Stimulated activated CD8-positive, alpha-beta memory T cell treated with anti-CD3 and anti-CD28 coated beads, Interleukin-12 subunit alpha, Interleukin-12 subunit beta, amount 100 ng/mL, for 1 hour (primary cell): ENCODE measurements around the gene TEX52.
A peak's percentile ranks its signal among the peaks of the same experiment; 100 is the strongest.
"Not testable (repeated sequence)": the region's sequence is repeated elsewhere in the genome, so short reads cannot be mapped to it uniquely, and the experiment has no call there.

Experiments used
- DNase-seq: peaks from one replicate; pipeline ENCODE4 v3.0.0-alpha.2; 2020; ENCODE audit warnings: low read depth

TEX52 gene

DNA sequence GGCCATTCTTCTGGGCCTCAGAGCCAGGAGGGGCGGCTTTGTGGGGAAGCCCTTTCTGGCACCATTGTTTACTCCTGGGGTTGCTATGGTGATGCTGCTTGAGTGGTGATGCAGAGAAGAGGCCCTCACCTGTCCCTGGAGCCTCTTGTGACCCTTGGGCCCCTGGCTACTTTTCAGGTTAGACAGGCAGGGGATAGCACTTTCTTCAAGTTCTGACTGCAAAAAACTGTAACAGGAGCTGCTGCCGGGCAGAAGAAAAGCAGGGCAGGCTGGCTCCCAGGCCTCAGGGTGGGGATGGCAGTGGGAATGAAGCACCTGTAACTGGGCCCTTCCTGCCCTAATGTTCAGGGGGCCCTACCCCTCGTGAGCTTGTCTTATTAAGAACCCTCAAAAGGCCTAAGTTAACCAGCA is at the start of gene TEX52:
TEX52 (minus strand) TSS at position 19 of the 411 bp plus-strand sequence; CDS start at position 6, 13 bp downstream.
- no peak for DNase-seq

DNA sequence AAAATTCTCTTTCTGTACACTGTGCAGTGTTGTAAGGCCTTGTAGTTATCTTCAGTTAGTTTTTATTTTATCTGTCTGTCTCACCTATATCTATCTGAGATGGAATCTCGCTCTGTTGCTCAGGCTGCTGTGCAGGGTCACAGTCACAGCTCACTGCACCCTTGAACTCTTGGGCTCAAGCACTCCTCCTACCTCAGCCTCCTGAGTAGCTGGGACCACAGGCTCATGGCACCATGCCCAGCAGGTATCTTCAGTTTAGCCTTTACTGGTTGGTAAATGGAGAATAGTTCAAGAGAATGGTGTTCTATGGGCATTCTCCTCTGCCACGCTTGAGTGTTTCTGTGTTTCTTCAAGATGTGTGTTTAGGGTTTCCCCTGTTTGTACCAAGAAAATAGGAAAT is 47.4 kb upstream of the TEX52 start:
- no peak for DNase-seq

DNA sequence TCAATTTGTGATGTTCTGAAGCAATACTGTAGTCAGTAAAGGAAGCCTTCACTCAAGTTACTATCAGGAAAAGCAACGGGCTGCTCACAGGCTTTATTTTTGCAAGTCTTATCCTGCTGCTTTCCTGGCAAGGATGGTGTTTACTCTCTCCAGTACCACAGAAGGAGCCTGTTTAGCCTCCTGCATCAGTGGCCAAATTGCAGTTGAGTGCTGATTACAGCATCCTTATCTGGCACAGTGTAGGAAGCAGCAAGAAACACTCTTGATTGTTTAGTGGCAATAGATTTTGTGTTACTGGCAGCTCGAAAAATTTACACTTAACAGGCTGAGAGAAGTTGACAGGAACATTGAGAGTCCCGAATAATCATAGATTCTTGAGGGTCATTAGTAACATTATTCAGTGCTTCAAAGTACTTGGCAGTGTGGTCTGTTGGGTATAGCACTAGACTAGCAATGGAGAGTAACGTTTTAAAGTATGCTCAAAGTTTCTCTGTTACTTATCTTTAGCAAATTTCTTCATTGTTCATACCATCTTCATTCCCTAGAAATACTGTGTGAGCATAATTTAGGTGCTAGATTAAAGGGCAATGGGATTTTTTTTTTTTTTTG is 45.5 kb upstream of the TEX52 start:
- DNase-seq: no peak

DNA sequence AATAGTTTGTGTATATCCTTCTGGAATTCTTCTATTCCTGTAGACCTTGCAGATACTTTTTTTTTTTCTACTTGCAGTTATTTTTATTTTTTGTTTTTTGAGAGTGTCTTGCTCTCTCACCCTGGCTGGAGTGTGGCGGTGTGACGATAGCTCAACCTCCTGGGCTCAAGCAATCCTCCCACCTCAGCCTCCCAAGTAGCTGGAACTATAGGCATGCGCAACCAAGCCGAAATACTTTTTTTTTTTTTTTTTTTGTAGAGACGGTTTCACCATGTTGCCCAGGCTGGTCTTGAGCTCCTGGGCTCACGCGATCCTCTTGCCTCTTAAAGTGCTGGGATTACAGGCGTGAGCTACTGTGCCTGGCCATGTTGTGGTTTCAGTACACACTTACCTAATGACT is 43.8 kb upstream of the TEX52 start:
- DNase-seq: no peak

DNA sequence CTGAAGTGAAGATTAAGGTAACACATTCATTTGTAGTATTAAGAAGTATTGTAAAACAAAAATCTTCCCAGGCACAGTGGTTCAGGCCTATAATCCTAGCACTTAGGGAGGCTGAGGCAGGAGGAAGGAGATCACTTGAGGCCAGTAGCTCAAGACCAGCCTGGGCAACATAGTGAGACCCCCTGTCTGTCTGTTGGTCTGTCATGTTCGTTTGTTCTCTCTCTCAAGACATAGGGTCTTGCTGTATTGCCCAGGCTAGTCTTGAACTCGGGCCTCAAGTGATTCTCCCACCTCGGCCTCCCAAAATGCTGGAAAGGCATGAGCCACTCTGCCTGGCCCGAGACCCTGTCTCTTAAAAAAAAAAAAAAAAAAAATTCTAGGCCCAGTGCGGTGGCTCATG is 40.6 kb upstream of the TEX52 start:
- no peak for DNase-seq

DNA sequence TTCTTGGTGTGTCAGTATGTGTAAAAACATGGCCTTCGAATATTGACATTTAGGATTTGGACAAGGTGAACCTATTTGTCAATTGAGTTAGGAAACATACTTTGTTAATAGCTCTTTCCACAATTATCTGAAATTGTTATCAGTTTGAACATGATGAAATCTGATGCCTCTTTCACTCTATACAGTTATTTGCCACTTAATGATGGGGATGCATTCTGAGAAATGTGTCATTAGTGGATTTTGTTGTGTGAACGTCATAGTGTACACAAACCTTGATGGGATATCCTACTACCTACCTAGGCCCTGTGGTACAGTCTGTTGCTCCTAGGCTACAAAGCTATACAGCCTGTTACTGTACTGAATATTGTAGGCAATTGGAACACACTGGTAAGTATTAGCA is 38.7 kb upstream of the TEX52 start:
- DNase-seq: no peak

DNA sequence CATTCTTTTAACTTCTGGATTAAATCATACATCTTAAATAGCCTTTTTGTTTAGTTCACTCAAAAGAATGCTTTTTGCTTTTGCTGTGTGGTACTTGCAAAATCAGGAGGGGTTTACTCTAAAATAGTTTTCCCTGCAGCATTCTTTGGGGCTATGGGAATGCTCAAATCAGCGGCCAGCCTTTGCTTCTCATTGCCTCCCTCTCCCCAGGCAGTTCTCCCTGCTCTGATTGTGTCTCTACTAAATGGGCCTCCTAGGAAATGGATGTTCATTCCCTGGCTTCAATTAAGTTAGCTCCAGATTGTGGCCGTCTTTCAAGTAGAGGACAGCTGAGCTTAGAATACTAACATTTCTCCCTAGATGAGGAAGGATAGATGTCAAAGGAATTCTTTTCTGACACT is 38.2 kb upstream of the TEX52 start:
- DNase-seq: no peak

DNA sequence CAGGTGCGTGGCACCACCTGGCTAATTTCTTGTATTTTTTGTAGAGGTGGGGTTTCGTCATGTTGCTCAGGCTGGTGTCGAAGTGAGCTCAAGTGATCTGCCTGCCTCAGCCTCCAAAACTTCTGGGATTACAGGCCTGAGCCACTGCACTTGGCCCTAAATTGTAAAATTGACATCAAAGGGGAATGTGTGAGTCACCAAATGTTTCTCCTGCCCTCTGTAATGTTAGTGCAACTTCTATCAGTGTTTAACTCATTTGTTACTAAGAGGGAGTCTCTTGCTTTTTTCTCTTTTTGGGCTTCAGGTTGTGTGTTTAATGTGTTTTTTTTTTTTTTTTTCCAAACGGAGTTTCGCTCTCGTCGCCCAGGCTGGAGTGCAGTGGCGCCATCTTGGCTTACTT is 36.2 kb upstream of the TEX52 start:
- no peak for DNase-seq

DNA sequence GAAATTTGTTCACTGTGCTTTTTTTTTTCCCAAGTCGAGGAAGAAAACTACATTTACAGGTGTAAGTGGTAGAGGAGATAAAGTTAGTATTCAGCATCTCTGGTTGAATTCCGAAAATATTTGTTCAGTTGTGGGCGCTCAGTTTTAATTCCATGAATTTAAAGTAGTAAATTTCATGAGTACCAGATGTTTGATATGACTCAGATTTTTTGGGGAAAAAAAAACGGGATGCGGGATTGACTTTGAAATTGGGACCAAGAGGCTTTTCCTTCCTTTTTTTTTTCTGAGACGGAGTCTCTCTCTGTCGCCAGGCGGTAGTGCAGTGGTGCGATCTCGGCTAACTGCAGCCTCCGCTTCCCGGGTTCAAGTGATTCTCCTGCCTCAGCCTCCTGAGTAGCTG is 35.4 kb upstream of the TEX52 start:
- DNase-seq: no peak

DNA sequence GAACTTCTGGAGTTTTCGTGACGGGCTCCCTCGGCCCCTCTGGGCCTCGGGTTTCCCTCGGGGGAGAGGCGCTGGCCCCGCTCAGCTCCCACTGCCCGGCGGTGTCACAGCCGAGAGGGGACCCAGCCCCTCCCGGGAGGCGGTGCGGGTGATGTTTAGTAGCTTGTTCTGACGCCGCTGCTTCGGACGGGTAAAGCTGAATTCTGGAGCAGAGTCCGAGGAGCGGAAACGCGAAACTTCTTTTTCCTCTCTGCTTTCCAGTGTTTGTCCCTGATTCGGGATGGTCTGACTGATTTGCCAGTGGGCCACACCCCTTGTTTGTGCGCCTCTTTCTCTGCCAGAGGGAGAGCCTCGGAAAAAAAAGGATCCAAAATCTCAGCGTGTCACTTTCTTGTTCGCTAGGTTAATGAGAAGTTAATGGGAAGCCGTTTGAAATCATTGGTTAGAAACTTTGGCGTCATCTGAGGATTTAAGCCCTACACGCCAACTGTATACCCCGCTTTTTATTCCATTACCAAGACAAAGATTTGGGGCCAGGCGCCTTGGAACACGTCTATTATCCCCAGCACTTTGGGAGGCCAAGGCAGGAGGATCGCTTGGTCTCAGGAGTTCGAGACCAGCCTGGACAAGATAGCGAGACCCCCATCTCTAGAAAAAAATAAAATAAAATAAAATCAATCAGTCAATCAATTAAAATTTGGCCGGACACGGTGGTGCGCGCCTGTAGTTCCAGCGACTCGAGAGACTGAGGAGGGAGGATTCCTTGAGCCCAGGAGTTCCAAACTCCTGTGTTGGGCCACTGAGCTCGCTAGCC is 34.6 kb upstream of the TEX52 start:
- peak; percentile 10 for DNase-seq

DNA sequence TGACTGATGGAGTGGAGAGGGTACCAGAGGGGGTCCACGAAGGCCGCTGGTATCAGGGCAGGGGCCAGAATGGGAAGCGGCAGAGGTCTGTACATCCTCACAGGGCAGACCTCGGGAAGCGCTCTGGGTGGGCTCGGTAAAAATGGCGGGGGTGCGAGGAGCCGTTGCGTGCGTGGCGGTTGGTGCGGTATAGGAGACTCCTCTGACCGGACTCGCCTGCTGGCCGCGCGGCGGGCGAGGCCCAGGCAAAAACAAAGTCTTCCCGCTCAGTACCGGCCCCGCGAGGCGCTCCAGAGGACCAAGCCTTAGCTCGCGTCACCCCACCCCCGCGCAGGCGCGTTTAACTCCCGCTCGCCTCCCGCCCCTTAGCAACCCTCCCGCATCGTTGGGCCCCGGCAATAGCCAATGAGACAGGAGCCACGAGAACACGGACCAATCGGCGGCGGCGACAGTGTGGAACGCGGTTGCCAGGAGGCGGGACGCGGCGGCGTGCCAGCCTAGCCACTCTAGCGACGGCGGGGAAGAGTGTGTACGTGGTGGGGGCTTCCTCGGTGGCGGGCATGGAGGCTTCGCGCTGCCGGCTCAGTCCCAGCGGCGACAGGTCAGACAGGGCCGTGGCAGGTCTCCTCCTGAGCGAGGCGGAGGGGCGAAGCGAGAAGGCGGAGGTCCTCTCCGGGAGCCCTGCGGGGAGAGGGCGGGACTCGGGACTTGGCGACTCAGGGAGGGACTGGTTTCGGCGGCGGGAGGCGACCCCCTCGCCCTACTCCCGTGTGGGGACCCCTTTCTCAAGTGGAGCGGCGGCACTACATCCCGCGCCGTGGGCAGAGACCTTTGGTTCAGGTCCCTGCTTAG is 33.8 kb upstream of the TEX52 start, which contains the start of gene TULP3:
TULP3 (plus strand) TSS at position 504 of the 852 bp plus-strand sequence; CDS start at position 561, 57 bp downstream.
- peak; percentile 98 for DNase-seq

DNA sequence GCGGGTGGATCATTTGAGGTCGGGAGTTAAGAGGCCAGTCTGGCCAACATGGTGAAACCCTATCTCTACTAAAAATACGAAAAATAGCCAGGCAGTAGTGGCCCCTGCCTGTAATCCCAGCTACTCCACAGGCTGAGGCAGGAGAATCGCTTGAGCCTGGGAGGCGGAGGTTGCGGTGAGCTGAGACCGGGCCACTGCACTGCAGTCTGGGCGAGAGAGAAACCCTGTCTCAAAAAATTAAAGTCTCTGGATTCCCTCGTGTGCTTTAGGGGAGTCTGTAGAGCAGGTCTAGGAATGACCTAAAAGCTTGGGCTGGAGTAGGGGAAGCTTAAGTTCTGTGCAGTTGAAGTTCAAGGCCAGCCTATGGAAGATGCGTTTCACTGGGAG is 33.2 kb upstream of the TEX52 start:
- DNase-seq: no peak

DNA sequence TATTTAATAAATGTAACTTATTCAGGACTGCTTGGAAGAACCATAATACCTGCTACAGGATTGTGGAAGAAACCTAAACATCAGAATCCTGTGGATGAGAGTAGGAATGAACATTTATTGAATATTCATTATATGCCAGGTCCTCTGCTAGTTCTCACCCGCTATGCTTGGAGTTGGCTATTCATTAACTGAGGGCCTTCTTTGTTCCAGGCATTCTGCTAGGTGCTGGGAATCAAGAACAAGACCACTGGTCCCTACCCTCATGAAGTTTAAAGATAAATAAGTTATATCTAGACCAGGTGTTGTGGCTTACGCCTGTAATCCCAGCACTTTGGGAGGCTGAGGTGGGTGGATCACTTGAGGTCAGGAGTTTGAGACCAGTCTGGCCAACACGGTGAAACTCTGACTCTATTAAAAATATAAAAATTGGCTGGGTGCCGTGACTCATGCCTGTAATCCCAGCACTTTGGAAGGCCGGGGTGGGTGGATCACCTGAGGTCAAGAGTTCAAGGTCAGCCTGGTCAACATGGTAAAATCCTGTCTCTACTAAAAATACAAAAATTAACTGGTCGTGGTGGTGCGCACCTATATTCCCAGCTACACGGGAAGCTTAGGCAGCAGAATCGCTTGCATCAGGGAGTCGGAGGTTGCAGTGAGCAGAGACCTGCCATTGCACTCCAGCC is 30.1 kb upstream of the TEX52 start:
- no peak for DNase-seq

DNA sequence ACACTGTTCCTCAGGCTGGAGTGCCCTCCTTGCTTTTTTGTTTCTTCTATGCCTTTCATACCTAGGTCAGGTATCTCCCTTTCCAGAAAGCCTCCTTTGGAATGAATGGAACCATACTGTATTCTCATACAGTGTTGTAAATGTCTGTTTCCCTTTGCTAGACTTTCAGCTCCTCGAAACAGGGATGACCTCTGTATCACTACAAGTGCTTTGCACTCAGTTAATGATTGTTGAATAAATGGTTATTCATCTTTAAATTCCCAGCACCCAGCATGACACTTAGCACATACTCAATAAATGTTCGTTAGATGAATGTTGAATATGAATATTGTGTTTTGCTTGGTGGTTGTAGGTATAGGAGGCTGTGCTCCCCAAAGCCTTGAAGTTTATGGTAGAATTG is 28.0 kb upstream of the TEX52 start:
- no peak for DNase-seq

DNA sequence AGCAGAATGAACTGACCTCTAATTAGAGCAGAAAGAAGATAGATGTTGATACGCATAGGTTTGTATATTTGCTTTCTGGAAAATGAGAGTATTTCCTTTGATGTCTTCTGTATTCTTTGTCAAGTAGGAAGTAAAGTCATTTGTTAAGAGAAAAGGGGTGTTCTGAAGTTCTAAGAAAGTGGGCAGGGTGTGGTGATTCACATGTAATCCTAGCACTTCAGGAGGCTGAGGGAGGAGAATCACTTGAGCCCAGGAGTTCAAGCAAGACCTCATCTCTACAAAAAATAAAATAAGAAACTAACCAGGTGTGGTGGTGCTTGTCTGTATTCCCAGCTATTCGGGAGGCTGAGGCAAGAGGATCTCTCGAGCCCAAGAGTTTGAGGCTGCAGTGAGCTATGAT is 23.0 kb upstream of the TEX52 start:
- no peak for DNase-seq

DNA sequence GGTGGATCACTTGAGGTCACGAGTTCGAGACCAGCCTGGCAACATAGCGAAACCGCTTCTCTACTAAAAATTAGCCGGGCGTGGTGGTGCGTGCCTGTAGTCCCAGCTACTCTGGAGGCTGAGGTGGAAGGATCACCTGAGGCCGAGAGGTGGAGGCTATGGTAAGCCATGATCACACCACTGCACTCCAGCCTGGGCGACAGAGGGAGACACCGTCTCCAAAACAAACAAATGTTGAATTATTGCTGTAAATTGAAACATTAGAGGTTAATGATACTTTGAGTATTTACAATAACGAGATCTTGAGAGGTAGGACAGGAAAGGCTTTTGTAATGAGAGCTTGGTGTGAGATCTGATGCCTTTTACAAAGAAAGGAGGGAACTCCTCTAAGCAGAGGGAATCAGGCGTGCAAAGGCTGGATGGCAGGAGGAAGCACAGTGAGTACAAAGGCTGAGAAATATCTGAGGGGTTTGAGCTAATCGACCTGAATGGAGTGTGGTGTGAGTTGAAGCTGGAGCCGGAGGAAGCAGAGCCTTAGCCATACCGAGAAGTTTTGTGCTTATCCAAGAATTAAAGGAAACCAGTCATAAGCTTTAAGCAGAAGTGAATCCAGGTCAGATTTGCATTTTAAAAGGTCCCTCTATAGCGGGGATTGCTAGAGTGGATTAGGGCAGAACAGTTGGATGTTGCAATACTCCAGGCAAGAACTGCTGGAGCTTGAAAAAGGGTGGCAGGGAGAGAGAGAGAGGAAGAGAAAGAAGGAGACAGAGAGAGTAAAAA is 21.3 kb upstream of the TEX52 start:
- DNase-seq: no peak

DNA sequence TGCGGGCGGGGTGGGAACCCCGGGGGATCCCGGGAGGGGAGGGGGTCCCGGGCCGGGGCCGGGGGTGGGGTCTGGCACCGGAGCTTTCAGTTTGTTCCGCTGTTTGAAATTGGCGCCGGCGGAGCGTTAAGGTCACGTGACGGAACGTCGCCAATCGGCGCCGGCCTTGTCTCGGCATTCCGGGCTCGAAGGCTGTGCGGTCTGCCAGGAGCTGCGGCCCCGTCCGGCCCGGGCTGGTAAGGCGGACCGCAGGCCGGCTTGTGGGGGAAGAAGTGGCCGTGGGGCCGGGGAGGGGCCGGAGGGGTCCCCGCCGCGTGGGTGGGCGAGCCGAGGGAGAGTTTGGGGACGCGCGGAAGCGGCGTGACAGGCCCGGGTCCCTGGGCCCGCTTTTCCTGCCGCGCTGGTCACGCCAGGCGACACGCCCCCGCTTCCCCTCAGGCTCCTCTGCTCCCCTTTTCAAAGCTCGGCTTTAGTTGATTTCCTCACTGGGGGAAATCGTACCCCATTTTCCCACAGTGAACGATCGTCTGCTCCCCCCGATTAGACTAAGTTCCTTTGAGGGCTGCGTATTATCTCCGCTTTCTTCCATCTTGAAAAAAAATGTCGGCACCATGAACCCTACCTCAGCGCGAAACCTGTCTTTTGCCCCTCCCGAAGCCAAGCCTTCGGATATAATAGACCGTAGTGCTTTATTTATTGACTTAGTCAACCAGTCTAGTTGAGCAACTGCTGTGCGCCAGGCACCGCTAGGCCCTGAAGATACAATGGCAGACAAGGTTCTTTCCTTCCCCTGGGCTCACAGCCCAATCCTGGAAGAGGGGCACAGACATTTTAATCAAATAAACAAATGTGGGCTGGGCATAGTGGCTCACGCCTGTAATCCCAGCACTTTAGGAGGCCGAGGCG is 20.5 kb upstream of the TEX52 start, which contains the start of the genes FOXM1 and RHNO1:
FOXM1 (minus strand) TSS at position 128 of the 906 bp plus-strand sequence. CDS start 2,696 bp downstream, outside the sequence.
RHNO1 (plus strand) TSS at position 177 of the 906 bp plus-strand sequence. CDS start 8,144 bp downstream, outside the sequence.
- peak; percentile 79 for DNase-seq

DNA sequence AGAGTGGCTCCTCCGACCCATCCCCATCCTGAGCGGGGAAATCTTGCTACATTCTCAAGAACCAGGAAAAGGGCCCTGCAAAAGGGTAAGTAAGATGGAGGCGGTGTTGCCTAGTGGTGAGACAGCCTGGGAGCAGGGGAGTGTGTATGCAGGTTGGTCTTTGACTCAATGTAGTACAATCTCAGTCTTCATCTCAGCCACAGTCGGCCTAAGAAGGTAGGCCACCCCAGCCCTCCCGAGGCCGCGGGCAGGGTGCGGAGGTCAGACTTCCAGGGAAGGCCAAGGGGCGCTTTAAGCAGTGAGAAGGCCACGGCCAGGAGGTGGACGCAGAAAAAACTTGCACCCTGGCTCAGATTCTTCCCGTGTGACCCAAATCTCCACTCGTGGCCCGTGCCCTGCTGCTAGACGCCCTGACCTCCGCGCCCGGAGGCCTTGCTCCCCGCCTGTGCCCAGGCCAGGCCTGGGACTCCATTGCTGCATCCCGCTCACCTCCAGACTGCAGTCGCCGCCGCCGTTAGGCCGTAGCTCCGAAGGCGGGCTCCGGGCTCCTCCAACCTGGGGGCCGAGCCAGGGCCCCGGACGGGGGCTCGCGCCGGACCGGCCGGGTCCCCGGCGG is 19.7 kb upstream of the TEX52 start:
- DNase-seq: no peak

DNA sequence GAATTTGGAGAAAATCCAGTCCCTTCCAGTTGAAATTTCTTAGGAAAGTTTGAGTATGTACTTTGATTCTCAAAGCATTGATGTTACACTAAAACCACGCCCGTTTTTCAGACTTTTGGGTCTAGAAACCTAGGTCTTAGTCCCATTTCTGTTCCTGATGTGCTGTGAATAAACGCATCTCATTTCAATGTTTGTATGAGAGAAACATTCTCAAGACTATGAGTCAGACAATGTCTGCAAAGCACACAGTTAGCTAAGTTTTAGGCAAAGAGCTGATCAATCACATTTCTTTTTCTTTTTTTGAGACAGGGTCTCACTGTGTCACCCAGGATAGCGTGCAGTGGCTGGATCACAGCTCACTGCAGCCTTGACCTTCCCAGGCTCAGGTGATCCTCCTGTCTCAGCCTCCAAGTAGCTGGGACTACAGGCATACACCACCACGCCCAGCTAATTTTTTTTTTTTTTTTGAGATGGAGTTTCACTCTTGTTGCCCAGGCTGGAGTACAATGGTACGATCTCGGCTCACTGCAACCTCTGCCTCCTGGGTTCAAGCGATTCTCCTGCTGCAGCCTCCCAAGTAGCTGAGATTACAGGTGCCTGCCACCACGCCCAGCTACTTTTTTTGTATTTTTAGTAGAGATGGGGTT is 12.3 kb upstream of the TEX52 start:
- DNase-seq: not testable (repeated sequence)
